ENCODE measurements around the gene MIXL1.

GRCh38 chr1:226217273-226217672 lies 6.2 kb upstream of the MIXL1 start:
- TF ChIP-seq CTCF (IDR thresholded peaks at IDR 0.05; ENCODE audit: low read depth, low read length) (no peak), EZH2phosphoT487 (IDR thresholded peaks at IDR 0.05; ENCODE audit: low read depth) (no peak)
